ENCODE data around the gene UVRAG. TPM values are rescaled to one million over a fixed set of nuclear protein-coding genes. Genes with fewer than 3 reads are reported as not detected.

Gene UVRAG
- total RNA-seq, 1 donor from 2014 or later = 20.2 TPM

GRCh38 chr11:75779960-75780359 is 35.0 kb upstream of the UVRAG start:
- DNase-seq (ENCODE audit: extremely low spot score, unreplicated experiment) = no peak
- no peak overlapping the region for H3K4me3 Mint-ChIP-seq (ENCODE audit: unreplicated experiment)
- no peak overlapping the region for H3K27ac Mint-ChIP-seq (ENCODE audit: unreplicated experiment)
- no peaks in the 10 kb centered on the region for H3K9me3 Mint-ChIP-seq (ENCODE audit: unreplicated experiment)
- no peak for TF ChIP-seq CTCF (IDR thresholded peaks at IDR 0.05)
- no peaks in the 10 kb centered on the region for H3K4me1 Mint-ChIP-seq (ENCODE audit: unreplicated experiment)
- no peaks in the 10 kb centered on the region for H3K36me3 Mint-ChIP-seq (ENCODE audit: unreplicated experiment)
- no peaks in the 10 kb centered on the region for H3K27me3 Mint-ChIP-seq (ENCODE audit: unreplicated experiment)

GRCh38 chr11:75780888-75781287 is 34.1 kb upstream of the UVRAG start:
- no peak for DNase-seq (ENCODE audit: extremely low spot score, unreplicated experiment)
- TF ChIP-seq CTCF (IDR thresholded peaks at IDR 0.05) = no peak
- no peaks in the 10 kb centered on the region for H3K27me3 Mint-ChIP-seq (ENCODE audit: unreplicated experiment)
- H3K27ac Mint-ChIP-seq (ENCODE audit: unreplicated experiment) = no peak overlapping the region
- no peaks in the 10 kb centered on the region for H3K4me1 Mint-ChIP-seq (ENCODE audit: unreplicated experiment)
- H3K36me3 Mint-ChIP-seq (ENCODE audit: unreplicated experiment) = no peaks in the 10 kb centered on the region
- H3K4me3 Mint-ChIP-seq (ENCODE audit: unreplicated experiment) = no peak overlapping the region
- no peaks in the 10 kb centered on the region for H3K9me3 Mint-ChIP-seq (ENCODE audit: unreplicated experiment)

- TF ChIP-seq CTCF (IDR thresholded peaks at IDR 0.05) = no peak
- Mint-ChIP-seq H3K4me3 (ENCODE audit: unreplicated experiment) (no peak overlapping the region), H3K36me3 (ENCODE audit: unreplicated experiment) (no peaks in the 10 kb centered on the region), H3K27ac (ENCODE audit: unreplicated experiment) (no peak overlapping the region), H3K27me3 (ENCODE audit: unreplicated experiment) (no peaks in the 10 kb centered on the region), H3K4me1 (ENCODE audit: unreplicated experiment) (no peaks in the 10 kb centered on the region), H3K9me3 (ENCODE audit: unreplicated experiment) (no peaks in the 10 kb centered on the region)
- no peak for DNase-seq (ENCODE audit: extremely low spot score, unreplicated experiment)
These were observed 33.7 kb upstream of the UVRAG start for GRCh38 chr11:75781296-75781695.

GRCh38 chr11:75781831-75782230 is 33.2 kb upstream of the UVRAG start:
- no peaks in the 10 kb centered on the region for H3K36me3 Mint-ChIP-seq (ENCODE audit: unreplicated experiment)
- no peaks in the 10 kb centered on the region for H3K27me3 Mint-ChIP-seq (ENCODE audit: unreplicated experiment)
- no peak overlapping the region for H3K27ac Mint-ChIP-seq (ENCODE audit: unreplicated experiment)

GRCh38 chr11:75782540-75783263 is 32.3 kb upstream of the UVRAG start:
- H3K9me3 Mint-ChIP-seq (ENCODE audit: unreplicated experiment) = no peaks in the 10 kb centered on the region
- no peak overlapping the region for H3K27ac Mint-ChIP-seq (ENCODE audit: unreplicated experiment)
- H3K27me3 Mint-ChIP-seq (ENCODE audit: unreplicated experiment) = no peaks in the 10 kb centered on the region
- DNase-seq (ENCODE audit: extremely low spot score, unreplicated experiment) = no peak
- no peak for TF ChIP-seq CTCF (IDR thresholded peaks at IDR 0.05)
- H3K4me3 Mint-ChIP-seq (ENCODE audit: unreplicated experiment) = no peak overlapping the region
- no peaks in the 10 kb centered on the region for H3K36me3 Mint-ChIP-seq (ENCODE audit: unreplicated experiment)
- no peaks in the 10 kb centered on the region for H3K4me1 Mint-ChIP-seq (ENCODE audit: unreplicated experiment)

More at GRCh38 chr11:75781831-75782230, 33.2 kb upstream of the UVRAG start:
- TF ChIP-seq CTCF (IDR thresholded peaks at IDR 0.05) = no peak
- no peaks in the 10 kb centered on the region for H3K4me1 Mint-ChIP-seq (ENCODE audit: unreplicated experiment)
- no peaks in the 10 kb centered on the region for H3K9me3 Mint-ChIP-seq (ENCODE audit: unreplicated experiment)
- H3K4me3 Mint-ChIP-seq (ENCODE audit: unreplicated experiment) = no peak overlapping the region
- no peak for DNase-seq (ENCODE audit: extremely low spot score, unreplicated experiment)

Measured in osteocyte (in vitro differentiated cells).